ENCODE measurements around the gene ADH1A. TPM values are rescaled to one million over a fixed set of nuclear protein-coding genes. Genes with fewer than 3 reads are reported as not detected.
"Not testable (repeated sequence)": the region's sequence is repeated elsewhere in the genome, so short reads cannot be mapped to it uniquely, and the experiment has no call there.

ADH1A gene
- total RNA-seq, 4 donors from 2014 or later = 0.58 to 0.99 TPM; not detected in 2

DNA sequence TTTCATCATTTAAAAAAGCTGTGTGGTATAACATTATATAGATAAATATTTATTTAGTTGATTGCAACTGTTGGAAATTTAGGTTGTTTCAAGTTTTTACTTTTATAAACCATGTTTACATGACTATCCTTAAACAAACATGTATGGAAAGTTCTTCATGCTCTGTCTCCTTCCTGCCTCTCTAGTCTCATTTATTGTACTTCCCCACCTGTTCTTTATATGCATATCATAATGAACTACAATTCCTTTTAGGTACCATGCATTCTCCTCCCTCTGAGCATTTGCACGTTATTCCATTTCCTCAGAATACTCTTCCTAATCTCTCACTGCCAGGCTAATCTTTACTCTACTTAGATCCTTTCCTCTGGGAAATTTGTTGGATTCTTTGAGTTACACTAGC is 54.8 kb downstream of the ADH1A start:
- H3K36me3 ChIP-seq = no peaks in the 10 kb centered on the region

DNA sequence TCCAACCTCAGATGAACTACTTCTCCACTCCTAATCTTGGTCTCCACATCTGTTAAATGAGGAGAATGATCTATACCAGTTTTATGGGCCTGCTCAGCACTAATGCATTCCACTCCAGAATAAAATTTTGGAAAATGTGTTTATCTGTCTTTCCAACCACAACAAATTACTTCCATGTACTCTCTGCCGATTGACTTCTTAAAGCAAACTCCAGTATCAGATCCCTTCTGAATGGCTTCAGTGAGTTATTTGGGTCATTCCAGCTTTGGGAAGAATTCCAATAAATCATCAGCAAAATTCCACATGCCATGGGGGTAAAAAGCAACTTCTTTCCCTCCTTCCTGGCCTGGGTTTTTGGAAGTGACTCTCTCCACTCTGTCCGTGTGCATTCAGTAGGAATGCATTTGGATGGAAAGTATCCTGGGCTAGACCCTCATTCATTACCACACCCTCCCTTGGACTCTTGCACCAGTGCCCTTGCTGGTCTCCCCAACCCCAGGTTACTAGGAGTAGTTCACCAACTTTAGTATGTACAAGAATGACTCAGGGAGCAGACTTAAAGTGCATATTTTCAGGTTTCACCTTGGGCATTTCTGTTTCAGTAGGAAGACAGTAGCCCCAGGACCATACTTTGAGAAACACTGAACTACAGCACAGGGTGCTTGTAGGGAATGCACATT is 56.3 kb downstream of the ADH1A start:
- intact Hi-C loops (cut with DNase I) = no loop called here
- TF ChIP-seq POLR2AphosphoS5 (IDR thresholded peaks at IDR 0.05) (no peak), EP300 (IDR thresholded peaks at IDR 0.05) (no peak), POLR2A (IDR thresholded peaks at IDR 0.05; ENCODE audit: low read depth) (no peak)
- TF ChIP-seq, protein P1, sequence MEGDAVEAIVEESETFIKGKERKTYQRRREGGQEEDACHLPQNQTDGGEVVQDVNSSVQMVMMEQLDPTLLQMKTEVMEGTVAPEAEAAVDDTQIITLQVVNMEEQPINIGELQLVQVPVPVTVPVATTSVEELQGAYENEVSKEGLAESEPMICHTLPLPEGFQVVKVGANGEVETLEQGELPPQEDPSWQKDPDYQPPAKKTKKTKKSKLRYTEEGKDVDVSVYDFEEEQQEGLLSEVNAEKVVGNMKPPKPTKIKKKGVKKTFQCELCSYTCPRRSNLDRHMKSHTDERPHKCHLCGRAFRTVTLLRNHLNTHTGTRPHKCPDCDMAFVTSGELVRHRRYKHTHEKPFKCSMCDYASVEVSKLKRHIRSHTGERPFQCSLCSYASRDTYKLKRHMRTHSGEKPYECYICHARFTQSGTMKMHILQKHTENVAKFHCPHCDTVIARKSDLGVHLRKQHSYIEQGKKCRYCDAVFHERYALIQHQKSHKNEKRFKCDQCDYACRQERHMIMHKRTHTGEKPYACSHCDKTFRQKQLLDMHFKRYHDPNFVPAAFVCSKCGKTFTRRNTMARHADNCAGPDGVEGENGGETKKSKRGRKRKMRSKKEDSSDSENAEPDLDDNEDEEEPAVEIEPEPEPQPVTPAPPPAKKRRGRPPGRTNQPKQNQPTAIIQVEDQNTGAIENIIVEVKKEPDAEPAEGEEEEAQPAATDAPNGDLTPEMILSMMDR (IDR thresholded peaks at IDR 0.05) = no peak
- H3K27me3 ChIP-seq = no peaks in the 10 kb centered on the region
- peaks cover 0 to 9% (median 4%) of the 10 kb centered on the region in 4 donors for H3K4me1 ChIP-seq
- DNase-seq (ENCODE audit: extremely low spot score) = no peak
- H3K36me3 ChIP-seq = no peaks in the 10 kb centered on the region
- no peak overlapping the region for H3K4me3 ChIP-seq
- 71% methylated on average over 2 of the region's 2 CpGs for WGBS
- H3K9me3 ChIP-seq = peaks cover 0 to 6% (median 0%) of the 10 kb centered on the region in 4 donors
- no peak overlapping the region for H3K27ac ChIP-seq (replicated peaks in 1 of 4)

More for the DNA sequence above, 54.8 kb downstream of the ADH1A start:
- peaks cover 0 to 1% (median 0%) of the 10 kb centered on the region in 4 donors for H3K9me3 ChIP-seq
- H3K4me3 ChIP-seq = no peak overlapping the region
- H3K27ac ChIP-seq (replicated peaks in 1 of 4) = no peak overlapping the region
- no peak for TF ChIP-seq POLR2A (IDR thresholded peaks at IDR 0.05; ENCODE audit: low read depth)
- no peak for TF ChIP-seq POLR2AphosphoS5 (IDR thresholded peaks at IDR 0.05)
- TF ChIP-seq EP300 (IDR thresholded peaks at IDR 0.05) = no peak
- TF ChIP-seq, protein P1 (IDR thresholded peaks at IDR 0.05) = no peak
- H3K27me3 ChIP-seq = no peaks in the 10 kb centered on the region
- no peak for DNase-seq (ENCODE audit: extremely low spot score)
- 82% methylated on average over 1 of the region's 1 CpG for WGBS
- peaks cover 0 to 9% (median 4%) of the 10 kb centered on the region in 4 donors for H3K4me1 ChIP-seq
- intact Hi-C loops (cut with DNase I) = no loop called here

DNA sequence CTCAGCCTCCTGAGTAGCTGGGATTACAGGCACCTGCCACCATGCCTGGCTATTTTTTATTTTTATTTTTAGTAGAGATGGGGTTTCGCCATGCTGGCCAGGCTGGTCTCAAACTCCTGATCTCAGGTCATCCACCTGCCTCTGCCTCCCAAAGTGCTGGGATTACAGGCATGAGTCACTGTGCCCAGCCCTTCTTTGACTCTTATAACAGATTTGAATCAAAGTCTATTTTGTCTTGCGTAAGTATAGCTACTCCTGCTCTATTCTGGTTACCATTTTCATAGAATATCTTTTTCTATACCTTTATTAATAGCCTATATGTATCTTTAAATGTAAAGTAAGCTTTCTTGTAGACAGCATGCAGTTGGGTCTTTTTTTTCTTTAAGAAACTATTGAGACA is 57.4 kb downstream of the ADH1A start:
- H3K36me3 ChIP-seq; H3K4me3 ChIP-seq; H3K27ac ChIP-seq (replicated peaks in 1 of 4); H3K4me1 ChIP-seq; intact Hi-C loops (cut with DNase I); H3K9me3 ChIP-seq; H3K27me3 ChIP-seq; DNase-seq (ENCODE audit: extremely low spot score): not testable (repeated sequence)
- 96% methylated on average over 2 of the region's 2 CpGs for WGBS

DNA sequence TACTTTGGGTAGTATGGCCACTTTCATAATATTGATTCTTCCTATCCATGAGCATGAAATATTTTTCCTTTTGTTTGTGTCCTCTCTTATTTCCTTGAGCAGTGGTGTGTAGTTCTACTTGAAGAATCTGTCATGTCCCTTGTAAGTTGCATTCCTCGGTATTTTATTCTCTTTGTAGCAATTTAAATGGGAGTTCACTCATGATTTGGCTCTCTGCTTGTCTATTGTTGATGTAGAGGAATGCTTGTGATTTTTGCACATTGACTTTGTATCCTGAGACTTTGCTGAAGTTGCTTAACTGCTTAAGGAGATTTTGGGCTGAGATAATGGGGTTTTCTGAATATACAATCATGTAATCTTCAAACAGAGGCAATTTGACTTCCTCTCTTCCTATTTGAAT is 62.1 kb downstream of the ADH1A start:
- not testable (repeated sequence) for DNase-seq (ENCODE audit: extremely low spot score); H3K27ac ChIP-seq (replicated peaks in 1 of 4); H3K4me1 ChIP-seq; H3K36me3 ChIP-seq; H3K27me3 ChIP-seq; H3K4me3 ChIP-seq
- H3K9me3 ChIP-seq = peaks cover 0 to 10% (median 0%) of the 10 kb centered on the region in 4 donors
- intact Hi-C loops (cut with DNase I) = loop anchor here (5.0 kb wide), 1 partner anchor 69 kb away; no protein-coding TSS in a partner anchor
- 89% methylated on average over 1 of the region's 1 CpG for WGBS

DNA sequence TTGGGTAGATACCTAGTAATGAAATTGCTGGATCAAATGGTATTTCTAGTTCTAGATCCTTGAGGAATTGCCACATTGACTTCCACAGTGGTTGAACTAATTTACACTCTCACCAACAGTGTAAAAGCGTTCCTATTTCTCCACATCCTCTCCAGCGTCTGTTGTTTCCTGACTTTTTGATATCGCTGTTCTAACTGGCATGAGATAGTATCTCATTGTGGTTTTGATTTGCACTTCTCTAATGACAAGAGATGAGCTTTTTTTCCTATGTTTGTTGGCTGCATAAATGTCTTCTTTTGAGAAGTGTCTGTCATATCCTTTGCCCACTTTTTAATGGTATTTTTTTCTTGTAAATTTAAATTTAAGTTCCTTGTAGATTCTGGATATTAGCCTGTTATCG is 63.1 kb downstream of the ADH1A start:
- H3K27me3 ChIP-seq; DNase-seq (ENCODE audit: extremely low spot score); H3K27ac ChIP-seq (replicated peaks in 1 of 4); H3K4me1 ChIP-seq; H3K4me3 ChIP-seq; H3K36me3 ChIP-seq: not testable (repeated sequence)
- intact Hi-C loops (cut with DNase I) = loop anchor here (5.0 kb wide), 1 partner anchor 70 kb away; no protein-coding TSS in a partner anchor
- H3K9me3 ChIP-seq = peaks cover 0 to 10% (median 0%) of the 10 kb centered on the region in 4 donors
- 86% methylated on average over 4 of the region's 4 CpGs for WGBS

Other genes starting within 250 kb of the ADH1A start
- 100 to 1,000 TPM; 254 to 466 (median 421) TPM for gene ADH5, start 202.2 kb downstream of the ADH1A start, total RNA-seq
- gene ADH4, start 146.7 kb downstream of the ADH1A start, total RNA-seq = 1 to 10 TPM in 1 of 4 donors, under 1 TPM in 3; 0.57 to 8.0 (median 0.75) TPM
- not detected for gene ADH6, start 71.7 kb downstream of the ADH1A start, total RNA-seq
- 100 to 1,000 TPM; 301 to 669 (median 438) TPM for gene ADH1B, start 30.4 kb upstream of the ADH1A start, total RNA-seq
- 1 to 10 TPM; 4.0 to 6.1 (median 4.9) TPM for gene ADH1C, start 61.8 kb upstream of the ADH1A start, total RNA-seq
- not detected for gene ADH7, start 144.4 kb upstream of the ADH1A start, total RNA-seq
- not detected for gene C4orf17, start 220.0 kb upstream of the ADH1A start, total RNA-seq